OCI-LY3 (cell line): ENCODE data around the gene ADAMTS7.
"Not testable (repeated sequence)": the region's sequence is repeated elsewhere in the genome, so short reads cannot be mapped to it uniquely, and the experiment has no call there.

Source experiments
- H2AFZ ChIP-seq: fragments of 200-600, 300-600 bp; shearing (Covaris generic); 2 replicates; pipeline ENCODE4 v1.6.0; 2014; ENCODE audit warnings: antibody characterized with exemption, low read depth, low read length
- H3K27ac ChIP-seq: fragments of 200-600, 300-600 bp; sonication (generic); 2 replicates; pipeline ENCODE4 v1.5.1; 2014; ENCODE audit warnings: mild to moderate bottlenecking, low read length, moderate library complexity, mixed read lengths
- H3K27me3 ChIP-seq: fragments of 200-600, 300-600 bp; sonication (generic); 2 replicates; pipeline ENCODE4 v1.6.1; 2014; ENCODE audit warnings: low read depth, low read length, mixed read lengths
- H3K36me3 ChIP-seq: fragments of 200-600, 300-600 bp; sonication (generic); replicated peaks from 2 replicates; pipeline ENCODE3; 2014; ENCODE audit warnings: low read depth, low read length, mixed read lengths
- H3K4me1 ChIP-seq: fragments of 300-600, 200-600 bp; sonication (generic); 2 replicates; pipeline ENCODE4 v1.6.1; 2014; ENCODE audit warnings: low read length, mixed read lengths
- H3K4me2 ChIP-seq: fragments of 200-600, 300-600 bp; sonication (generic); 2 replicates; pipeline ENCODE4 v1.6.1; 2014; ENCODE audit warnings: low read length, mixed read lengths
- H3K4me3 ChIP-seq: fragments of 300-600, 200-600 bp; sonication (generic); 2 replicates; pipeline ENCODE4 v1.5.1; 2014; ENCODE audit warnings: antibody characterized with exemption, mild to moderate bottlenecking, low read length, moderate library complexity
- H3K79me2 ChIP-seq: fragments of 300-600, 200-600 bp; shearing (Covaris generic); 2 replicates; pipeline ENCODE4 v1.6.1; 2014; ENCODE audit warnings: mild to moderate bottlenecking, low read length, mixed read lengths
- H3K9ac ChIP-seq: fragments of 300-600, 200-600 bp; shearing (Covaris generic); 2 replicates; pipeline ENCODE4 v1.6.0; 2014; ENCODE audit warnings: mild to moderate bottlenecking, low read length, moderate library complexity
- H3K9me3 ChIP-seq: fragments of 200-600, 300-600 bp; shearing (Covaris generic); 2 replicates; pipeline ENCODE4 v1.6.1; 2014; ENCODE audit warnings: low read length, mixed read lengths; ENCODE audit not compliant: insufficient read depth
- H4K20me1 ChIP-seq: fragments of 200-600, 300-600 bp; sonication (generic); 2 replicates; pipeline ENCODE4 v1.6.1; 2016; ENCODE audit warnings: low read length, mixed read lengths; ENCODE audit not compliant: insufficient read depth
- CTCF ChIP-seq: fragments of 200-600, 300-600 bp; sonication (generic); IDR thresholded peaks from 2 replicates; pipeline ENCODE4 v1.5.1; 2014; ENCODE audit warnings: antibody characterized with exemption, low read length, low read depth
- EZH2phosphoT487 ChIP-seq: fragments of 200-600 bp; shearing (Covaris generic); IDR thresholded peaks from 2 replicates; pipeline ENCODE4 v1.6.1; 2018; ENCODE audit warnings: antibody characterized with exemption, mixed run types, low read depth

The ADAMTS7 gene

GRCh38 chr15:78842519-78842918, 31.3 kb upstream of the ADAMTS7 start:
- Histone ChIP-seq H3K27me3 (no peaks in the 10 kb centered on the region), H3K36me3 (no peaks in the 10 kb centered on the region), H3K9me3 (no peaks in the 10 kb centered on the region), H4K20me1 (no peaks in the 10 kb centered on the region), H2AFZ (peak overlapping the region; percentile 85), H3K79me2 (no peaks in the 10 kb centered on the region), H3K4me1 (peaks cover 44% of the 10 kb centered on the region), H3K4me3 (peak overlapping the region; percentile 4; the same call in 1 of the 2 replicates), H3K4me2 (peak overlapping the region; percentile 49), H3K27ac (peak overlapping the region; percentile 94), H3K9ac (peak overlapping the region; percentile 68)
- TF ChIP-seq CTCF, result 0 out of 2 replicates have a peak, but pooled peaks have one; percentile 10
- no peak for TF ChIP-seq EZH2phosphoT487

- no peaks in the 10 kb centered on the region for H4K20me1 ChIP-seq
- H3K27ac ChIP-seq, result peak overlapping the region; percentile 94
- H3K9me3 ChIP-seq, result no peaks in the 10 kb centered on the region
- H3K4me3 ChIP-seq, result peak overlapping the region; percentile 4; the same call in 1 of the 2 replicates
- no peaks in the 10 kb centered on the region for H3K36me3 ChIP-seq
- peaks cover 44% of the 10 kb centered on the region for H3K4me1 ChIP-seq
- H3K79me2 ChIP-seq, result no peaks in the 10 kb centered on the region
- TF ChIP-seq CTCF, result no peak
- TF ChIP-seq EZH2phosphoT487, result no peak
- no peaks in the 10 kb centered on the region for H3K27me3 ChIP-seq
- peak overlapping the region; percentile 85 for H2AFZ ChIP-seq
- H3K9ac ChIP-seq, result peak overlapping the region; percentile 68
- H3K4me2 ChIP-seq, result peak overlapping the region; percentile 49
These were observed 30.6 kb upstream of the ADAMTS7 start for GRCh38 chr15:78841891-78842290.

- Histone ChIP-seq H3K4me2 (peak overlapping the region; percentile 49), H3K27ac (peak overlapping the region; percentile 94), H4K20me1 (no peaks in the 10 kb centered on the region), H3K79me2 (no peaks in the 10 kb centered on the region), H3K4me1 (peaks cover 44% of the 10 kb centered on the region), H3K4me3 (0 out of 2 replicates have a peak overlapping the region, but pooled peaks have one; percentile 1), H3K27me3 (no peaks in the 10 kb centered on the region), H3K36me3 (no peaks in the 10 kb centered on the region), H2AFZ (peak overlapping the region; percentile 89; the same call in 1 of the 2 replicates), H3K9ac (peak overlapping the region; percentile 33; the same call in 1 of the 2 replicates), H3K9me3 (no peaks in the 10 kb centered on the region)
- TF ChIP-seq CTCF (no peak), EZH2phosphoT487 (no peak)
These were observed 30.1 kb upstream of the ADAMTS7 start for GRCh38 chr15:78841376-78841706.

GRCh38 chr15:78840661-78841375, 29.6 kb upstream of the ADAMTS7 start:
- no peaks in the 10 kb centered on the region for H3K9me3 ChIP-seq
- peaks cover 44% of the 10 kb centered on the region for H3K4me1 ChIP-seq
- H3K27me3 ChIP-seq, result no peaks in the 10 kb centered on the region
- peak overlapping the region; percentile 94 for H3K27ac ChIP-seq
- TF ChIP-seq EZH2phosphoT487 (no peak), CTCF (no peak)
- H3K36me3 ChIP-seq, result no peaks in the 10 kb centered on the region
- H3K4me2 ChIP-seq, result peak overlapping the region; percentile 49
- peak overlapping the region; percentile 33; the same call in 1 of the 2 replicates for H3K9ac ChIP-seq
- 0 out of 2 replicates have a peak overlapping the region, but pooled peaks have one; percentile 1 for H3K4me3 ChIP-seq
- H4K20me1 ChIP-seq, result no peaks in the 10 kb centered on the region
- H3K79me2 ChIP-seq, result no peaks in the 10 kb centered on the region
- H2AFZ ChIP-seq, result peak overlapping the region; percentile 89

- not testable (repeated sequence) for H3K9me3 ChIP-seq, H3K27ac ChIP-seq, H2AFZ ChIP-seq, H3K9ac ChIP-seq, H3K36me3 ChIP-seq, H3K79me2 ChIP-seq, H3K4me2 ChIP-seq, H3K27me3 ChIP-seq, H3K4me3 ChIP-seq, H4K20me1 ChIP-seq
- peaks cover 44% of the 10 kb centered on the region for H3K4me1 ChIP-seq
These were observed 27.9 kb upstream of the ADAMTS7 start for GRCh38 chr15:78839151-78839550.
